T-helper 9 cell (primary cell): ENCODE results near the gene TP53INP2.
"Not testable (repeated sequence)": the region's sequence is repeated elsewhere in the genome, so short reads cannot be mapped to it uniquely, and the experiment has no call there.

Experiments
- DNase-seq: peaks from one replicate; pipeline ENCODE4 v3.0.0-alpha.2; 2020

TP53INP2 gene

GRCh38 chr20:34722560-34722959 lies 18.4 kb downstream of the TP53INP2 start:
- not testable (repeated sequence) for DNase-seq

- DNase-seq, result no peak
These were observed 20.0 kb downstream of the TP53INP2 start for GRCh38 chr20:34724172-34724571.

DNA sequence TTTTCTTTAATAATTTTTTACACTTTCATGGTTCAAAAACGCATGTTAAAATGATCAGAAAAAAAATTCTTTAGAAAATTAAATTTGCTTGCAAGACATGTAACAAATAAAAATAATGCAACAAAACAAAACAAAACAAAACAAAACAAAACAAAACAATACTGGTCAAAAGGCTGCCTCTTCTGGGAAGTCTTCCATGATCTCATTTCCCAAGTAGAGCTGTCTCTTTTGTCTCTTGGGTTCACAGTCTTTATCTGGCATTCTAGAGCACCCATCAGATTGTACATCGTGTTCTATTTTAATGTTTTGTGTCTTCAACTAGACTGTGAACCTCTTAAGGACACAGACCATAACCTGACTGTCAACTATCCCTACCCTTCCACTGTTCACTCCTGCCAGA lies 25.3 kb downstream of the TP53INP2 start:
- DNase-seq, result no peak

- DNase-seq, result no peak
These were observed 28.4 kb downstream of the TP53INP2 start for GRCh38 chr20:34732523-34732922.

- DNase-seq, result no peak
These were observed 32.1 kb downstream of the TP53INP2 start for GRCh38 chr20:34736106-34736735.

DNA sequence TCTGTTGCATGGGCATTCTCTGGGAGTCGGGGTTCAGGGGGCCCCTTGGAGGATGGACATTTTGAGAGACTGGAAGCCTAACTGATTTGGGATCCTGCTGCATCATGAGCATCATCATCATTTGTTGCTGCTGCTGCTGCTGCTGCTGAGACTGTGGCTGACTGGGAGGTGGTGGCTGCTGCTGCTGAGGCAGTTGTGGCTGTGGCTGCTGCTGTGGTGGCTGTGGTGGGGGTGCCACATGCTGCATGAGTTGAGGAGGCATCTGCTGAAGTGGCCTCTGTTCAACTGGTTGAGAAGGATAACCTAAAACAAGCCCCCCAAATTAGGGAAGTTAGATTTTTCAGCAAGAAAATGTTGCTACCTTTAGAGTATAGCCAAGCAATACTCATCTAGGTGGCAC lies 38.9 kb downstream of the TP53INP2 start:
- no peak for DNase-seq

DNA sequence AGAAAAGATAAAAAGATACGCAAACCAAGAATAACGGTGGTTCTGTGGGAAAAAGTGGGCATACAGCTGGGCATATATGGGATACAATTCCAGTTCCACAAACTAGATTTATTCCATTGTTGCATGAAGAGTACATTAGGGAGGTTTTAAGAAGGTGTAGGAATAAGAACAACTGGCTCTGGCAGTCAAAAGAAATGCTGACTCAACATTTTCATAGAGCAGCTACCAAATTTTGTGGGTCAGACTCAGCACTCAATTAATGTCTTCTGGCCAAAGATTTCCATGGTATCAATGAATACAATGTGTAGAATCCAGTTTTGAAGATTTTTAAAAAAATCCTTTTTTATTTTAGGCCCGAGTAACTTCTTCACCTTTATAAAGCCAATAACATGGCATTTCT lies 40.2 kb downstream of the TP53INP2 start:
- DNase-seq, result no peak

GRCh38 chr20:34744847-34745246 lies 40.7 kb downstream of the TP53INP2 start:
- DNase-seq, result no peak

DNA sequence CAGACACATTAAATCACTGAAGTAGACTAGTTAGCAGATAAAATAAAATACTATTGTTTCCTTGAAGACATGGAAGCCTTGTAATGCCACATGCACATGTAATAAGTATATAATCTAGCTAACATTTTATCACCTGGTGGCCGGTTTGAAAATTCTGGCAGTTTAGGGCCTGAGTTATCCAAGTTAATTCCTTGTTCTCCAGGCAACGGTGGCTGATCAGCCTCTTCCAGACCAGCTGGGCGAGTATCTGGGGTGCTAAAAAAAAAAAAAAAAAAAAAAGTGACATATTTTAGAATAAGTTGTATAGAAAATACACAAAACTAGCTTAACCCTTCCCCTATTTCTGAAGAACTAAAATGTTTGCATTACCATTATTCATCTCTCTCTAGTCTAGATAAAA lies 42.5 kb downstream of the TP53INP2 start:
- DNase-seq, result no peak

DNA sequence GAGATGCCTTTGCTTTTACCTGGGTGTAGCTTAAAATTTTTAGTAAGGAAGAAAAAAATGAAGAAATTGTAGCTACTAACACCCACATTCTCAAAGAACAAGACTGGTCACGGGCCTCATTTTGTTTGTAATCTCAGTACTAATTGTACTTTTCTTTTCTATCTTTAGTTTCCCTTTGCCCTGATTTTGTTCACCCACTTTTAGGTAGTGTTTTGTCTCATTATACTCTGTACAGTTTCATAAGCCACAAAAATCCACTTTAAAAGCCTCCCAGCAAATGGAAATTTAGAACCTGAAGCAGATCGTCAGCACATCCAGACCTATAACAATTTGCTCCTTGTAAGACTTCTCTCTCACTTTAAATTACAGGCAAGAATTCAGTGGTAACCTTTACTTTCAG lies 43.3 kb downstream of the TP53INP2 start:
- DNase-seq, result no peak

GRCh38 chr20:34748709-34749108 lies 44.6 kb downstream of the TP53INP2 start:
- DNase-seq, result no peak

DNA sequence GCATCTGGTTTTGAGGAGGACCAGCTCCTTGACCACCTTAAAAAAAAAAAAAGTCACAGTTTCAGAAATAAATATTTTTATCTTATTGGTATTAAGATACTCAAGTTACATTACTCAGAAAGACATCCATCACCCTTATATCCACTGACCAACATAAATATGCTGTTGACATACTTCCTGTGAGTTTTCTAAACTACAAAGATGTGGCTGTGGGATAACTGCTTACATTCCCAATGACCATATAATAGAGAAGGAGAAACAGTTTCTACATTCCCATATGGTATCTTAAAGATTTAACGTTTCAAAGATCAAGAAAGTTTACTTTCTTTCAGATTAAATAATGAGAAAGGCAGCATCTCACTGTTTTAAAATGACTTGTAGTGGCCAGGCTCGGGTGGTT lies 46.3 kb downstream of the TP53INP2 start:
- DNase-seq, result no peak

DNA sequence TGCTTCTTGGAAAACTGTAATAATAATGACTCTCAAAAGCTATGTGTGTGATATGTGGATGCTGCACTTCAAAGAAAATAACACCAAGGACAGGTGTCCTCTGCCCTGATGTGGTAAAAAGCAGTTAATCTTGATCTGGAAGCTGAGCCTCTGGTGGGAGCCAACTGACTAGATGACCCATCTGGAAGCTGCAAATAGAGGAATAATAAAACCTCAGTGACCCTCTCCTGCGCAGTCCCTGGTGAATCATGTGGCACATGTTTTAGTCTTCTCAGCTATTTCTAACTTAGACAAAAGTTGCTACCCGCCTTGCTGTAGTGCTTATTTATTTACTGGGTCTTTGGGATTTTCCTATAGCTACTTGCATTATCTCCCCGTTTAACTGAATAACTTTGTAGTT lies 47.3 kb downstream of the TP53INP2 start:
- no peak for DNase-seq

DNA sequence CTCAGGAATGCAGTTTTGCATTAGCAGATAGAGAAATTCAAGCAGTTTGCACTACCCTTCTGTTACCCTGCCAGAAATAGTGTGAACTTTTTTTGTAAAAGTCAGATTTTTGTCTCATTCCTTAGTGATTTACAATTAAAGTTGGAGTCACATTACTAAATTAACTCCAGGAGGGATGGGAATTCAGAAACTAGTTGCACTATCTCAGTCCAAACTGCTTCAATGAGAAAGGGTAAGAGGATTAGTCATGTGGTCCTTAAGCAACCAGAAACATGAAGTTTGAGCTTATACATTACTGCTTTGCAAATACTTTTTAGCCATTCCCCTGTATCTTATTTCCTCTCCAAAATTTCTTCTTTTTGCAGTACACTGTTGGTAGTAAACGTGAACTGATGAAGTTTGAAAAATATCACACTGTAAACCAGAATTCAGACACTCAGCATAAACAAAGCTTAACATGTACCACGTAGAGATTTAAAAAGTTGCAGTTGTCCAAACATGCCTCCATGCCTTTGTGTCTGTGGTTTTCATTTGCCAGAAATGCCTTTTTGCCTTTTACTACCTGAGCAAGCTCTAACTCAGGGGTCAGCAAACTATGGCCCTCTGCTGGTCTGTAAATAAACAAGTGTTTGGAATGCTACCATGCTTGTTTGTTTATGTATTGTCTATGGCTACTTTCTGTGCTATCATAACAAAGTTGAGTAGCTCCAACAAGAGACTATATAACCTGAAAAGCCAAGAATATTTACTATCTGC lies 49.7 kb downstream of the TP53INP2 start:
- no peak for DNase-seq

DNA sequence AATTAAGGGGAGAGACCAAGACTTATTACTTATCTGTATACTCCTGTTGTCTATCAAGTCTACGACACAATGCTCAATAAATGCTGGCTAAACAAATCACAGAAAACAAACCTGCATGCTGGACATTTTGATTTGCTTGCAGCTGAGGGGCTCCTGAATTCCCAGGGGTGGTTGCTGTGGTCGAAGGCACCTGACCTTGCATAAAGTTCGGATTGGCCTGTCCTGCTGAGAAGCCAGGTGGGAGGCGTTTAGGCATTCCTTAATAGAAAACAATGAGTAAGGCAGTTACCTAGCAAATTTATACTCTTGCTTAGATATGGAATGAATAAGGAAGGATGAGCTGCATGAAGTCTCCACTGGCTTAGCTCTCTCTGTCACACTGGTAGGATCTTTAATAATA lies 50.5 kb downstream of the TP53INP2 start:
- DNase-seq, result no peak

- DNase-seq, result no peak
These were observed 51.2 kb downstream of the TP53INP2 start for GRCh38 chr20:34755367-34755766.

- DNase-seq, result no peak
These were observed 57.9 kb downstream of the TP53INP2 start for GRCh38 chr20:34762031-34762555.
